ENCODE measurements around the gene SNUPN. TPM values are rescaled to one million over a fixed set of nuclear protein-coding genes. Genes with fewer than 3 reads are reported as not detected.

Gene SNUPN
- total and polyA plus RNA-seq, 2 of the 8 experiments (the other 6 are each of a cell fraction or from before 2014, with no cell fraction given) = 13.3 to 28.2 TPM

DNA sequence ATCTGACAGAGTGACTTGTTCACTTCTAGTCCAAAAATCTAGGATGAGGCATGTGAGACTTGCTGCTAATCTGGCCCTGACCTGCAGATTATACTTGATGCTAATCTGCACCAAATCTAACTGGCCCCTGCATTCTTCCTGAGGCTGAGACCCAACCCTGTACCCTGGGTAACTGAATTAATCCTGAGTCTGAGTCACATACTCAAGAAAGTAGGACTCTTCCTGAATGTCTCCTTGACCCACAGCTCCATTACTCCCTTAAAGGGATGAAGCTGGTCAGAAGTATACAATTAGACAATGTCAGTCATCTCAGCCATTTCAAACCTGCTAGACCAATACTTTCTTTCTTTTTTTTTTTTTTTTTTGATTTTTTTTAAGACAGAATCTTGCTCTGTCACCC is 71.9 kb downstream of the SNUPN start (continued):
- TF ChIP-seq, protein P1, sequence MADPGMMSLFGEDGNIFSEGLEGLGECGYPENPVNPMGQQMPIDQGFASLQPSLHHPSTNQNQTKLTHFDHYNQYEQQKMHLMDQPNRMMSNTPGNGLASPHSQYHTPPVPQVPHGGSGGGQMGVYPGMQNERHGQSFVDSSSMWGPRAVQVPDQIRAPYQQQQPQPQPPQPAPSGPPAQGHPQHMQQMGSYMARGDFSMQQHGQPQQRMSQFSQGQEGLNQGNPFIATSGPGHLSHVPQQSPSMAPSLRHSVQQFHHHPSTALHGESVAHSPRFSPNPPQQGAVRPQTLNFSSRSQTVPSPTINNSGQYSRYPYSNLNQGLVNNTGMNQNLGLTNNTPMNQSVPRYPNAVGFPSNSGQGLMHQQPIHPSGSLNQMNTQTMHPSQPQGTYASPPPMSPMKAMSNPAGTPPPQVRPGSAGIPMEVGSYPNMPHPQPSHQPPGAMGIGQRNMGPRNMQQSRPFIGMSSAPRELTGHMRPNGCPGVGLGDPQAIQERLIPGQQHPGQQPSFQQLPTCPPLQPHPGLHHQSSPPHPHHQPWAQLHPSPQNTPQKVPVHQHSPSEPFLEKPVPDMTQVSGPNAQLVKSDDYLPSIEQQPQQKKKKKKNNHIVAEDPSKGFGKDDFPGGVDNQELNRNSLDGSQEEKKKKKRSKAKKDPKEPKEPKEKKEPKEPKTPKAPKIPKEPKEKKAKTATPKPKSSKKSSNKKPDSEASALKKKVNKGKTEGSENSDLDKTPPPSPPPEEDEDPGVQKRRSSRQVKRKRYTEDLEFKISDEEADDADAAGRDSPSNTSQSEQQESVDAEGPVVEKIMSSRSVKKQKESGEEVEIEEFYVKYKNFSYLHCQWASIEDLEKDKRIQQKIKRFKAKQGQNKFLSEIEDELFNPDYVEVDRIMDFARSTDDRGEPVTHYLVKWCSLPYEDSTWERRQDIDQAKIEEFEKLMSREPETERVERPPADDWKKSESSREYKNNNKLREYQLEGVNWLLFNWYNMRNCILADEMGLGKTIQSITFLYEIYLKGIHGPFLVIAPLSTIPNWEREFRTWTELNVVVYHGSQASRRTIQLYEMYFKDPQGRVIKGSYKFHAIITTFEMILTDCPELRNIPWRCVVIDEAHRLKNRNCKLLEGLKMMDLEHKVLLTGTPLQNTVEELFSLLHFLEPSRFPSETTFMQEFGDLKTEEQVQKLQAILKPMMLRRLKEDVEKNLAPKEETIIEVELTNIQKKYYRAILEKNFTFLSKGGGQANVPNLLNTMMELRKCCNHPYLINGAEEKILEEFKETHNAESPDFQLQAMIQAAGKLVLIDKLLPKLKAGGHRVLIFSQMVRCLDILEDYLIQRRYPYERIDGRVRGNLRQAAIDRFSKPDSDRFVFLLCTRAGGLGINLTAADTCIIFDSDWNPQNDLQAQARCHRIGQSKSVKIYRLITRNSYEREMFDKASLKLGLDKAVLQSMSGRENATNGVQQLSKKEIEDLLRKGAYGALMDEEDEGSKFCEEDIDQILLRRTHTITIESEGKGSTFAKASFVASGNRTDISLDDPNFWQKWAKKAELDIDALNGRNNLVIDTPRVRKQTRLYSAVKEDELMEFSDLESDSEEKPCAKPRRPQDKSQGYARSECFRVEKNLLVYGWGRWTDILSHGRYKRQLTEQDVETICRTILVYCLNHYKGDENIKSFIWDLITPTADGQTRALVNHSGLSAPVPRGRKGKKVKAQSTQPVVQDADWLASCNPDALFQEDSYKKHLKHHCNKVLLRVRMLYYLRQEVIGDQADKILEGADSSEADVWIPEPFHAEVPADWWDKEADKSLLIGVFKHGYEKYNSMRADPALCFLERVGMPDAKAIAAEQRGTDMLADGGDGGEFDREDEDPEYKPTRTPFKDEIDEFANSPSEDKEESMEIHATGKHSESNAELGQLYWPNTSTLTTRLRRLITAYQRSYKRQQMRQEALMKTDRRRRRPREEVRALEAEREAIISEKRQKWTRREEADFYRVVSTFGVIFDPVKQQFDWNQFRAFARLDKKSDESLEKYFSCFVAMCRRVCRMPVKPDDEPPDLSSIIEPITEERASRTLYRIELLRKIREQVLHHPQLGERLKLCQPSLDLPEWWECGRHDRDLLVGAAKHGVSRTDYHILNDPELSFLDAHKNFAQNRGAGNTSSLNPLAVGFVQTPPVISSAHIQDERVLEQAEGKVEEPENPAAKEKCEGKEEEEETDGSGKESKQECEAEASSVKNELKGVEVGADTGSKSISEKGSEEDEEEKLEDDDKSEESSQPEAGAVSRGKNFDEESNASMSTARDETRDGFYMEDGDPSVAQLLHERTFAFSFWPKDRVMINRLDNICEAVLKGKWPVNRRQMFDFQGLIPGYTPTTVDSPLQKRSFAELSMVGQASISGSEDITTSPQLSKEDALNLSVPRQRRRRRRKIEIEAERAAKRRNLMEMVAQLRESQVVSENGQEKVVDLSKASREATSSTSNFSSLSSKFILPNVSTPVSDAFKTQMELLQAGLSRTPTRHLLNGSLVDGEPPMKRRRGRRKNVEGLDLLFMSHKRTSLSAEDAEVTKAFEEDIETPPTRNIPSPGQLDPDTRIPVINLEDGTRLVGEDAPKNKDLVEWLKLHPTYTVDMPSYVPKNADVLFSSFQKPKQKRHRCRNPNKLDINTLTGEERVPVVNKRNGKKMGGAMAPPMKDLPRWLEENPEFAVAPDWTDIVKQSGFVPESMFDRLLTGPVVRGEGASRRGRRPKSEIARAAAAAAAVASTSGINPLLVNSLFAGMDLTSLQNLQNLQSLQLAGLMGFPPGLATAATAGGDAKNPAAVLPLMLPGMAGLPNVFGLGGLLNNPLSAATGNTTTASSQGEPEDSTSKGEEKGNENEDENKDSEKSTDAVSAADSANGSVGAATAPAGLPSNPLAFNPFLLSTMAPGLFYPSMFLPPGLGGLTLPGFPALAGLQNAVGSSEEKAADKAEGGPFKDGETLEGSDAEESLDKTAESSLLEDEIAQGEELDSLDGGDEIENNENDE (IDR thresholded peaks at IDR 0.05; ENCODE audit: insufficient replicate concordance, low read length) = no peak
- TF ChIP-seq NRF1 (IDR thresholded peaks at IDR 0.05; ENCODE audit: low read depth, low read length) (no peak), SIRT6 (IDR thresholded peaks at IDR 0.05; ENCODE audit: low read length) (no peak), RFX5 (IDR thresholded peaks at IDR 0.05; ENCODE audit: borderline replicate concordance, low read depth, low read length) (no peak), RXRA (IDR thresholded peaks at IDR 0.05; ENCODE audit: insufficient read depth, low read depth, low read length) (no peak), ASH2L (IDR thresholded peaks at IDR 0.05; ENCODE audit: low read length) (no peak), YY1 (IDR thresholded peaks at IDR 0.05; ENCODE audit: low read depth, low read length) (no peak), CEBPB (IDR thresholded peaks at IDR 0.05; ENCODE audit: low read depth, low read length) (no peak)

All from H1 (cell line).